WERI-Rb-1 (cell line): ENCODE measurements around the gene PRSS38.

Experiments used
- DNase-seq: peaks from one replicate; pipeline ENCODE4 v3.0.0-alpha.2; 2020
- H3K27ac ChIP-seq: fragments of 250-450 bp; sonication (Bioruptor Pico); 2 replicates; pipeline ENCODE4 v1.5.1; 2020; ENCODE audit warnings: mild to moderate bottlenecking, moderate library complexity
- H3K27me3 ChIP-seq: fragments of 250-450 bp; sonication (Bioruptor Pico); 2 replicates; pipeline ENCODE4 v1.5.1; 2021; ENCODE audit warnings: mild to moderate bottlenecking, low read depth, moderate library complexity; ENCODE audit not compliant: insufficient read depth, severe bottlenecking
- H3K36me3 ChIP-seq: fragments of 250-450 bp; sonication (Bioruptor Pico); 2 replicates; pipeline ENCODE4 v1.5.1; 2020; ENCODE audit warnings: mild to moderate bottlenecking, moderate library complexity
- H3K4me3 ChIP-seq: 2 replicates; pipeline ENCODE4 v1.5.1; 2011; ENCODE audit warnings: low read depth, mild to moderate bottlenecking, control low read depth, low read length
- H3K9me3 ChIP-seq: fragments of 250-450 bp; sonication (Bioruptor Pico); 2 replicates; pipeline ENCODE4 v1.5.1; 2021; ENCODE audit warnings: mild to moderate bottlenecking, moderate library complexity; ENCODE audit not compliant: severe bottlenecking
- CTCF ChIP-seq: IDR thresholded peaks from 2 replicates; pipeline ENCODE4 v1.5.1; 2011; ENCODE audit warnings: low read depth, mild to moderate bottlenecking, control low read depth, inconsistent platforms, low read length

Gene PRSS38

GRCh38 chr1:227768640-227769039, 46.8 kb upstream of the PRSS38 start:
- DNase-seq: no peak
- no peak overlapping the region for H3K4me3 ChIP-seq
- H3K36me3 ChIP-seq: no peaks in the 10 kb centered on the region; the same call in 1 of the 2 replicates
- H3K27me3 ChIP-seq: no peaks in the 10 kb centered on the region
- H3K27ac ChIP-seq: no peak overlapping the region
- no peaks in the 10 kb centered on the region for H3K9me3 ChIP-seq
- no peak for TF ChIP-seq CTCF

GRCh38 chr1:227769047-227769935, 46.2 kb upstream of the PRSS38 start:
- Histone ChIP-seq H3K27me3 (no peaks in the 10 kb centered on the region), H3K36me3 (no peaks in the 10 kb centered on the region; the same call in 1 of the 2 replicates), H3K9me3 (no peaks in the 10 kb centered on the region), H3K4me3 (no peak overlapping the region), H3K27ac (no peak overlapping the region)
- DNase-seq: no peak
- no peak for TF ChIP-seq CTCF

- DNase-seq: no peak
- H3K4me3 ChIP-seq: no peak overlapping the region
- TF ChIP-seq CTCF: no peak
- no peaks in the 10 kb centered on the region; the same call in 1 of the 2 replicates for H3K36me3 ChIP-seq
- H3K9me3 ChIP-seq: no peaks in the 10 kb centered on the region
- no peak overlapping the region for H3K27ac ChIP-seq
- H3K27me3 ChIP-seq: no peaks in the 10 kb centered on the region
Observed at GRCh38 chr1:227769936-227770494, 45.5 kb upstream of the PRSS38 start.

- Histone ChIP-seq H3K36me3 (no peaks in the 10 kb centered on the region; the same call in 1 of the 2 replicates), H3K9me3 (no peaks in the 10 kb centered on the region), H3K4me3 (no peak overlapping the region), H3K27me3 (no peaks in the 10 kb centered on the region), H3K27ac (no peak overlapping the region)
- no peak for TF ChIP-seq CTCF
- DNase-seq: no peak
Observed at GRCh38 chr1:227770812-227771211, 44.7 kb upstream of the PRSS38 start.

GRCh38 chr1:227771326-227771725, 44.1 kb upstream of the PRSS38 start:
- no peak for TF ChIP-seq CTCF
- Histone ChIP-seq H3K36me3 (no peaks in the 10 kb centered on the region; the same call in 1 of the 2 replicates), H3K9me3 (no peaks in the 10 kb centered on the region), H3K27ac (no peak overlapping the region), H3K27me3 (no peaks in the 10 kb centered on the region), H3K4me3 (no peak overlapping the region)
- DNase-seq: no peak
